Measurements from ENCODE around the gene DAPK1.

Gene DAPK1

GRCh38 chr9:87516926-87517290 is 19.2 kb downstream of the DAPK1 start:
- no peak for DNase-seq (ENCODE audit: low read depth in 2 of 2)

GRCh38 chr9:87517732-87518131 is 20.1 kb downstream of the DAPK1 start:
- no peak for DNase-seq (ENCODE audit: low read depth in 2 of 2)

GRCh38 chr9:87518702-87519335 is 21.2 kb downstream of the DAPK1 start:
- DNase-seq (ENCODE audit: low read depth in 2 of 2): no peak

GRCh38 chr9:87519461-87519860 is 21.8 kb downstream of the DAPK1 start:
- DNase-seq (ENCODE audit: low read depth in 2 of 2): no peak

- DNase-seq (ENCODE audit: low read depth in 2 of 2): no peak
Observed at GRCh38 chr9:87520172-87520683, 22.6 kb downstream of the DAPK1 start.

GRCh38 chr9:87521834-87522233 is 24.2 kb downstream of the DAPK1 start:
- DNase-seq (ENCODE audit: low read depth in 2 of 2): no peak

- DNase-seq (ENCODE audit: low read depth in 2 of 2): no peak
Observed at GRCh38 chr9:87524061-87524460, 26.4 kb downstream of the DAPK1 start.

GRCh38 chr9:87525546-87526303 is 28.1 kb downstream of the DAPK1 start:
- no peak for DNase-seq (ENCODE audit: low read depth in 2 of 2)

- no peak for DNase-seq (ENCODE audit: low read depth in 2 of 2)
Observed at GRCh38 chr9:87527211-87527916, 29.7 kb downstream of the DAPK1 start.

- no peak for DNase-seq (ENCODE audit: low read depth in 2 of 2)
Observed at GRCh38 chr9:87528969-87529368, 31.3 kb downstream of the DAPK1 start.

- DNase-seq (ENCODE audit: low read depth in 2 of 2): no peak
Observed at GRCh38 chr9:87529671-87530070, 32.0 kb downstream of the DAPK1 start.

GRCh38 chr9:87530716-87531115 is 33.0 kb downstream of the DAPK1 start:
- DNase-seq (ENCODE audit: low read depth in 2 of 2): no peak

GRCh38 chr9:87531370-87532295 is 34.0 kb downstream of the DAPK1 start:
- no peak for DNase-seq (ENCODE audit: low read depth in 2 of 2)

GRCh38 chr9:87533271-87533670 is 35.6 kb downstream of the DAPK1 start:
- no peak for DNase-seq (ENCODE audit: low read depth in 2 of 2)

- DNase-seq (ENCODE audit: low read depth in 2 of 2): no peak
Observed at GRCh38 chr9:87534036-87534435, 36.4 kb downstream of the DAPK1 start.

- DNase-seq (ENCODE audit: low read depth in 2 of 2): no peak
Observed at GRCh38 chr9:87534957-87535356, 37.3 kb downstream of the DAPK1 start.

GRCh38 chr9:87535817-87536539 is 38.3 kb downstream of the DAPK1 start:
- DNase-seq (ENCODE audit: low read depth in 2 of 2): no peak

- no peak for DNase-seq (ENCODE audit: low read depth in 2 of 2)
Observed at GRCh38 chr9:87537625-87538024, 40.0 kb downstream of the DAPK1 start.

- DNase-seq (ENCODE audit: low read depth in 2 of 2): no peak
Observed at GRCh38 chr9:87540444-87541105, 42.9 kb downstream of the DAPK1 start.

- DNase-seq (ENCODE audit: low read depth in 2 of 2): no peak
Observed at GRCh38 chr9:87541663-87542062, 44.0 kb downstream of the DAPK1 start.
